Measurements from ENCODE around the gene TMEM125.

DNA sequence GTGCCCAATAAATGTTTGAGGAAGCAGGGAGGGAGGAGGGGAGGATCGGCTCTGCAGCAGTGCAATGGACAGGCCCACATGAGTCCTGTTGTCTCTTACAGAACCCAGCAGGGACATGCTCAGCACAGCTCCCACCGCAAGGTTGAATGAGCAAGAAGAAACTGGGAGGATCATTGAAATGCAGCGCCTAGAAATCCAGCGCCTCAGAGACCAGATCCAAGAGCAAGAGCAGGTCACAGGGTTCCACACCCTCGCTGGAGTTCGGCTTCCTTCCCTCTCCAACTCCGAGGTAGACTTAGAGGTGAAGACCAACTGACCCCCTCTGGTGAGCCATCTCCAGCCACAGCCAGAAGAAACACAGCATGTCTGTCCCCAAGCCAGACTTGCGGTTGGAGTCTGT, 15.9 kb upstream of the TMEM125 start:
- TF ChIP-seq, protein P1, sequence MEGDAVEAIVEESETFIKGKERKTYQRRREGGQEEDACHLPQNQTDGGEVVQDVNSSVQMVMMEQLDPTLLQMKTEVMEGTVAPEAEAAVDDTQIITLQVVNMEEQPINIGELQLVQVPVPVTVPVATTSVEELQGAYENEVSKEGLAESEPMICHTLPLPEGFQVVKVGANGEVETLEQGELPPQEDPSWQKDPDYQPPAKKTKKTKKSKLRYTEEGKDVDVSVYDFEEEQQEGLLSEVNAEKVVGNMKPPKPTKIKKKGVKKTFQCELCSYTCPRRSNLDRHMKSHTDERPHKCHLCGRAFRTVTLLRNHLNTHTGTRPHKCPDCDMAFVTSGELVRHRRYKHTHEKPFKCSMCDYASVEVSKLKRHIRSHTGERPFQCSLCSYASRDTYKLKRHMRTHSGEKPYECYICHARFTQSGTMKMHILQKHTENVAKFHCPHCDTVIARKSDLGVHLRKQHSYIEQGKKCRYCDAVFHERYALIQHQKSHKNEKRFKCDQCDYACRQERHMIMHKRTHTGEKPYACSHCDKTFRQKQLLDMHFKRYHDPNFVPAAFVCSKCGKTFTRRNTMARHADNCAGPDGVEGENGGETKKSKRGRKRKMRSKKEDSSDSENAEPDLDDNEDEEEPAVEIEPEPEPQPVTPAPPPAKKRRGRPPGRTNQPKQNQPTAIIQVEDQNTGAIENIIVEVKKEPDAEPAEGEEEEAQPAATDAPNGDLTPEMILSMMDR (IDR thresholded peaks at IDR 0.05) = no peak
- no peak for TF ChIP-seq POLR2A (IDR thresholded peaks at IDR 0.05)
- TF ChIP-seq EP300 (IDR thresholded peaks at IDR 0.05) = no peak

All from tibial nerve (tissue), 4 donors.